ENCODE measurements around the gene EML1. TPM values are rescaled to one million over a fixed set of nuclear protein-coding genes. Genes with fewer than 3 reads are reported as not detected.

The EML1 gene
- total RNA-seq, 2 experiments from 2014 or later: 0.59 TPM; not detected in 1

- H3K4me3 ChIP-seq (ENCODE audit: low read length): no peak overlapping the region
- peaks cover 32 to 47% of the 10 kb centered on the region in 2 experiments for H3K27me3 ChIP-seq (ENCODE audit: control insufficient read depth in 1 of 2, insufficient read depth in 2 of 2, low read length in 2 of 2)
- peaks cover 51% of the 10 kb centered on the region for H3K27me3 Mint-ChIP-seq
- H3K4me1 ChIP-seq (ENCODE audit: insufficient read depth, low read length): peaks cover 9% of the 10 kb centered on the region
- H3K4me1 Mint-ChIP-seq (ENCODE audit: low read depth): peaks cover 15% of the 10 kb centered on the region
- H3K36me3 Mint-ChIP-seq (ENCODE audit: low read depth): no peaks in the 10 kb centered on the region
- H3K4me3 Mint-ChIP-seq: no peak overlapping the region
- no peak overlapping the region for H3K27ac Mint-ChIP-seq
- no peak for ATAC-seq (ENCODE audit: poor library complexity)
- H3K27ac ChIP-seq (ENCODE audit: low read depth in 1 of 2, low read length in 2 of 2): no peak overlapping the region
- no peak for DNase-seq
- H3K9me3 ChIP-seq (ENCODE audit: control insufficient read depth in 1 of 2, insufficient read depth in 1 of 2, low read length in 2 of 2): peaks cover 0 to 8% of the 10 kb centered on the region in 2 experiments
- no peaks in the 10 kb centered on the region for H3K9me3 Mint-ChIP-seq
- H3K36me3 ChIP-seq (ENCODE audit: insufficient read depth, low read length): no peaks in the 10 kb centered on the region
- POLR2A ChIA-PET: no interaction called here
- no peak for TF ChIP-seq CTCF (IDR thresholded peaks at IDR 0.05)
- intact Hi-C loops (cut with DNase I, micrococcal nuclease): no loop called here
- CTCF ChIA-PET: no interaction called here
These were observed 37.3 kb upstream of the EML1 start for GRCh38 chr14:99755629-99756603.

- ChIA-PET POLR2A (no interaction called here), CTCF (no interaction called here)
- DNase-seq: no peak
- Histone ChIP-seq H3K27me3 (ENCODE audit: control insufficient read depth in 1 of 2, insufficient read depth in 2 of 2, low read length in 2 of 2) (peaks cover 32 to 42% of the 10 kb centered on the region in 2 experiments), H3K4me1 (ENCODE audit: insufficient read depth, low read length) (peaks cover 9% of the 10 kb centered on the region), H3K9me3 (ENCODE audit: control insufficient read depth in 1 of 2, insufficient read depth in 1 of 2, low read length in 2 of 2) (peaks cover 0 to 8% of the 10 kb centered on the region in 2 experiments), H3K4me3 (ENCODE audit: low read length) (no peak overlapping the region), H3K27ac (ENCODE audit: low read depth in 1 of 2, low read length in 2 of 2) (no peak overlapping the region), H3K36me3 (ENCODE audit: insufficient read depth, low read length) (no peaks in the 10 kb centered on the region)
- no peaks in the 10 kb centered on the region for H3K9me3 Mint-ChIP-seq
- H3K4me3 Mint-ChIP-seq: no peak overlapping the region
- no peak for TF ChIP-seq CTCF (IDR thresholded peaks at IDR 0.05)
- peaks cover 44% of the 10 kb centered on the region for H3K27me3 Mint-ChIP-seq
- H3K36me3 Mint-ChIP-seq (ENCODE audit: low read depth): no peaks in the 10 kb centered on the region
- intact Hi-C loops (cut with DNase I, micrococcal nuclease): no loop called here
- ATAC-seq (ENCODE audit: poor library complexity): no peak
- H3K27ac Mint-ChIP-seq: no peak overlapping the region
- peaks cover 11% of the 10 kb centered on the region for H3K4me1 Mint-ChIP-seq (ENCODE audit: low read depth)
These were observed 36.4 kb upstream of the EML1 start for GRCh38 chr14:99756796-99757195.

GRCh38 chr14:99757331-99758070 lies 35.7 kb upstream of the EML1 start:
- H3K36me3 Mint-ChIP-seq (ENCODE audit: low read depth): no peaks in the 10 kb centered on the region
- H3K4me1 Mint-ChIP-seq (ENCODE audit: low read depth): peaks cover 7% of the 10 kb centered on the region
- ChIA-PET POLR2A (interaction anchor here (0.6 kb wide), 1 partner anchor 761 kb away, joined by 3 read pairs; no protein-coding TSS in a partner anchor), CTCF (no interaction called here)
- no peak for DNase-seq
- intact Hi-C loops (cut with DNase I, micrococcal nuclease): no loop called here
- no peaks in the 10 kb centered on the region for H3K9me3 Mint-ChIP-seq
- no peak overlapping the region for H3K4me3 Mint-ChIP-seq
- Histone ChIP-seq H3K4me3 (ENCODE audit: low read length) (no peak overlapping the region), H3K9me3 (ENCODE audit: control insufficient read depth in 1 of 2, insufficient read depth in 1 of 2, low read length in 2 of 2) (peaks cover 0 to 8% of the 10 kb centered on the region in 2 experiments), H3K27ac (ENCODE audit: low read depth in 1 of 2, low read length in 2 of 2) (no peak overlapping the region), H3K36me3 (ENCODE audit: insufficient read depth, low read length) (no peaks in the 10 kb centered on the region), H3K4me1 (ENCODE audit: insufficient read depth, low read length) (peaks cover 7% of the 10 kb centered on the region), H3K27me3 (ENCODE audit: control insufficient read depth in 1 of 2, insufficient read depth in 2 of 2, low read length in 2 of 2) (peaks cover 25 to 35% of the 10 kb centered on the region in 2 experiments)
- no peak for ATAC-seq (ENCODE audit: poor library complexity)
- no peak overlapping the region for H3K27ac Mint-ChIP-seq
- peaks cover 37% of the 10 kb centered on the region for H3K27me3 Mint-ChIP-seq
- no peak for TF ChIP-seq CTCF (IDR thresholded peaks at IDR 0.05)

Measured in CD4-positive, alpha-beta T cell (primary cell).